GM18858 (cell line): ENCODE measurements around the gene CTSH.
"Not testable (repeated sequence)": the region's sequence is repeated elsewhere in the genome, so short reads cannot be mapped to it uniquely, and the experiment has no call there.

Experiments
- ATAC-seq: cut with Tn5 transposase; IDR thresholded peaks from one replicate; pipeline ENCODE4 v1.9.1; 2021; ENCODE audit not compliant: unreplicated experiment

CTSH gene

DNA sequence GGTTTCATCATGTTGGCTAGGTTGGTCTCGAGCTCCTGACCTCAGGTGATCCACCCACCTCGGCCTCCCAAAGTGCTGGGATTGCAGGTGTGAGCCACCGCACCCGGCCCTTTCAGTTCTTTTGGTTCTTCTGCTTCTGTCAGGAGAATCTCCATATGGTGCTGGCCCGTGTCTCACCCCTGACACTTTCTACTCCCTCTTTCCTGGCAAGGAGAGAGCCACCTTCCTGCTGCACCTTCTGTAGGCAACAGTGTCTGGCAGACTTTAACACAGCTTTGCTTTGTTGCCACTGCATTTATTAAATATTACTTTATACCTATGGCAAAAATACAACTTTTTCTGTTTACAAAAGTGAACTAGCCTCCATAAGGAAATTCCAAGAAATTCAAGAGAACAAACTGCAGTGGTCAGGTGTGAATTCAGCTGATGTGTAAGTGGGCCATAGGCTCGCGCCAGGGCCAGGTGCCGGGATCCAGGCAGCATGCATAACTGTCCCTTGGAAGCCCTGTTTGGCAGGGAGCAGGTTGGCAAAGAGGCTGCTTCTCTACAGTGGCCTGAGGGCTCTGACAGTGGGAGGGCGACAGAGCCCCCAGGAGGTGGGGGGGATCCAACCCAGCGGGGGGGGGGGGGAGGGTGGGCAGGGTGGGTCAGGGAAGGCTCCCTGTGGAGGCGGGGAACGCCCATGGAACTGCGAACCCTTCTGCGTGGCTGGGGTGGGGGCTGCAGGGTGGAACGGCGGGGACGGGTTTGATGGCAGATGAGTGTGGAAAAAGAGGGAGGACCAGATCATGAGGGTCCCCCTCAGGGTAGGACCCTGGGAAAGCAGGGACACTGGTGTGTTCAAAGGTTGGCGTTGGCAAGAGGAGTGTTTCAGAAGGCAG lies 21.1 kb downstream of the CTSH start:
- no peak for ATAC-seq

DNA sequence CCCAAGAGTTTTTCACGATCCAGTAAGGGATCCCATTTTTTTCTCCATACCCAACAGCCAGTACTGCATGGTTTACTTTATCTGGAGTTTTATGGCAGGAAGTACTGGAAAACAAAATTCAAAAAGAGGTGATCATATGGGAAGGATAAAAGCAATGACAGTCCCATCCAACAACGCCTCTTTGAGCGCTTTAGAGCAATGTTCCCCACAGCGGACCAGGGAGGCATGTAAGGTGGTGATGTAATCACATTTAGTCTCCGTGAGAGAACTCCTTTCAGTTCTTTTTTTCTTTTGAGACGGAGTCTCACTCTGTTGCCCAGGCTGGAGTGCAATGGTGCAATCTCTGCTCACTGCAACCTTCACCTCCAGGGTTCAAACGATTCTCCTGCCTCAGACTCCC lies 21.8 kb downstream of the CTSH start:
- no peak for ATAC-seq

DNA sequence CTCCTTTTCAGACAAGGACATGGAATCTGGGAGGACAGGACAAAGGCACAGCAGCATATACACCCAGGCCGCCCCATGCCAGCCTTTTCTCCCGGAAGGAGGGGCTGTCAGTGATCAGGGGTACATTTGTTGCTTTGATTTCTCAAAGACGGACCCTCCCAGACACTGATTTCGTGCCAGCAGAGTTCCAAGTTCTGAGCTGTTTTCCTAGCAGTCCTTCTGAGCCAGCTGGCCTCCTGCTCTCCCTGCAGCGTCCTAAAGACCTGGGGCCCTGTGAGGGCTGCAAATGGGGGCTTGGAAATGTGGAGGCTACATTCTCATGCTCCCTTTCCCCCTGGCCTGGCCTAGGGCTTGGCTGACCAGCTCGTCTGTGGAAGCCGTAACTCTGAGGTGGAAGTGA lies 22.3 kb downstream of the CTSH start:
- ATAC-seq: no peak

DNA sequence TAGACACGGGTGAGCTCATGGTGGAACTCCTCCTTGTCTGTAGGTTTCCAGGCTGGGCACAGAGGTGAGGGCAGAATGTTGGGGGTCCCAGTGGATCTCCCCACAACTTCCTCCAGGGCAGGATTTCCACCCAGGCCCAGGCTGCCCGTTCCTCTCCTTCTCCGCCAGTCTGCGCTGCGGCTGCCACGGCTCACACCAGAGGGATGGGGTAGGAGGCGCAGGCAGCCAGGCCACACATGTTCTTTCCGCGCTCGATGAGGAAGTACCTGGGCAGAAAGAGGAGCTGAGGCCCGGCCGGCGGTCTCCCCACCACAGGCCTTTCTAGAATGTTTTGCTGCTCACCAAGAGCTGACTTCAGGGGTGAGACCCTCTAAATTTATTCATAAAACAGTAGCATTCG lies 22.9 kb downstream of the CTSH start:
- no peak for ATAC-seq

DNA sequence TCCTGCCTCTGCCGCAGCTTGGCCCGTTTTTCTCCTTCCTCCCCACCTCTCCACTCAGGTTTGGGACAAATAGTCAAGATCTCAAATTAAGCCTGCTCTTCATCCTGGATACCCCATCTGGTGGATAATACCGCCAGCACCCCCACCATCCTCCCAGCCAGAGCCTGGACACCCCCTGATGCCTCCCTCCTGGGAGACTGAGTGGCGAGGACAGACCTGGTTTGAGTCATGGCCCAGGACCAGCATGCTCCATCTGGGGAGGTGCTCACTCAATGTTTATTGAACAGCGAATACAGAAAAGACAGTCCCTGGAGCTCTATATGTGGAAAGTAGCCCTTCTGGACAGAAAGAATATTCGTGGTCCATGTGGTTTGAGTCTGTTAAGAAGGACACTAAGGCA lies 23.3 kb downstream of the CTSH start:
- no peak for ATAC-seq

DNA sequence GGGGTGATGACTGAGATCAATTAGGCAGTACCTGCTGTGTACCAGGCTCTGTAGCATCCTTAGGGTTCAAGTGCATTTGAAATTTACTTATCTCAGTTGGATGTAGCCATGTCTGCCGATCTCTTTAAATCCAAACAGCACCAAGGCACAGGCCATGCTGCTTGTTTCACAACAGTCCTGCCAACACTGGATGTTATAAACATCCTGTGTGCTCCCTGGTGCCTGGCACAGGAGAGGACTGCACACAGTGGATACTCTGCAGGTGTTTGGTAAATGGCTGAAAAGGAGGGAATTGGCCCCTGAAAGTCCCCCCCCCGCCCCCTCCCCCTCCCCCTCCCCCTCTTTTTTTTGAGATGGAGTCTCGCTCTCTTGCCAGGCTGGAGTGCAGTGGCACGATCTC lies 27.0 kb downstream of the CTSH start:
- no peak for ATAC-seq

DNA sequence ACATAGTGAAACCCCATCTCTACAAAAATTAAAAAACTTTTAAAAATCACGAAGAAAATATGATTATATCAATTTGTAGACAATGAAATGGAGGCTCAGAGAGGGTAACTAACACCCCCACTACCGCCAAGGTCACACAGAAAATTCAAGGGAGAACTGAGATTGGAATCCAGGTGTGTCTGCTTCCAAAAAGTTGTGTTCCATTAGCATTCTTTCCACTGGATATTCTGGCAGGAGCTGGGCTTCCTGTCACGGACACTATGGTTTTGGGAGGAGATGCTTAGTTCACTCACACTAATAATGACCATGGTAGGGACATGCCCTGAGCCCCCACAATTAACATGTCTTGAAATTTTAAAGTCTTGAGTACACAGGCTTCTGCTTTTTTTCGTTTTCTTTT lies 28.8 kb downstream of the CTSH start:
- no peak for ATAC-seq

DNA sequence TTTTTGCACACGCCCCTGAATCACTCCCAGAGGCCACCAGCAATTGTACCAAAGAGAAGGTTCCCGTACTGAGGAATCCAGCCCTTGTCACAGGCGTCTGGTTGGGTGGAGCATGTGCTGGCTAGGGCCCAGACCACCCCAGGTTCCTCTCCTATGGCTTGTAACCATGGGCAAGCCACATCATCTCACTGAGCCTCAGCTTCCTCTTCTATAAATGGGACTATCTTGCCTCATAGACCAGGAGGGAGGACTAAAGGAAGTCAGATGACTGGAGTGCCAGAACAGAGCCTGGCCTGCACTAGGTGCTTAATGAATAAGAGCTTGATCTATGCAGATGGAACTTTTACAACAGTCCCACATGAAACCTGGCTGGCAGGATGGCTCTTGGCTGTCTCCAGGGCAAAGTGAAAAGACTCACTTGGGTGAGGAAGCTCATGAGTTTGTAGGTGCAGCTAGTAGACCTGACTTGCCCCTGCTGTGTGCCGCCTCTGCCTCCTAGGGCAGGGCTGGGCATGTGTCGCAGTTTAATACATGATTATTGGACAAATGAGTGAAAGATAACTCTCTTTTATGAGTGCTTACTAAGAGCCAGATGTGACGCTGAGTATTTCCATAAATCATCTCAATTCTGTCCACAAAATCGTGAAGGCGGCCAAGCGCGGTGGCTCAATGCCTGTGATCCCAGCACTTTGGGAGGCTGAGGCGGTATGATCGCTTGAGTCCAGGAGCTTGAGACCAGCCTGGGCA lies 29.3 kb downstream of the CTSH start:
- ATAC-seq: no peak

DNA sequence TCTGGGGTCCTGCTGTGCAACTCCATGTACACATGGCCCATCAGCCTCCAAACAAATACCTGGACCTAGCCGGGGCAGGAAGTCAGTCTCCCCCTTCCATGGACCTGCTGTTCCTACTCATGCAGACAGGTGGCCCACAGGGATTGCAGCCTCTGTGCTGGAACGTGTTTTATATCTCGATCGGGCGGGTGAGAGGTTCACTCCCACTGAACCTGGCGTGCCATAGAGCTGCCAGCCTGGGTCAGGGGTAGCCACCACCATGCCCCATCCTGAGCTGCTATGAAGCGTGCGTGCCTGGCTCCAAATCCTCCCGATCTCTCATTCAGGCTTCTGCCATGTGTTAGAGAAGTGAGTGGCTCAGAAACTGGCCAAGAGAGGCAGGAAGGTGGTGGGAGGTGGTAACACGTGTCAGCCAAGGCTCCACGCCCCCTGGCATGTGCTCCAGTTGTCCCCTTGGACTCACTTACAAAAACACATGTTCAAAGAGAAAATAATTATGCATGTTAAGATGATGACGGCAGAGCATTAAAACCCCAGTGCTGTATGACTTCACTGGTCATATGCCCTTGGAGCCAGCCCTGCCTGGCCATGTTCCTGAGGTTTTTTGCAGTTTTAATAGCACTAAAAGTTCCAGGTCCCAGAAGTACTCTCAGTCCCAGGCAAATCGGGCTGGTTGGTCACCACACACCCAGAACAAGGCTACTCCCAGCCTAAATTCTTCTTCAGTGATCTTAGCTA lies 30.6 kb downstream of the CTSH start:
- ATAC-seq: no peak

DNA sequence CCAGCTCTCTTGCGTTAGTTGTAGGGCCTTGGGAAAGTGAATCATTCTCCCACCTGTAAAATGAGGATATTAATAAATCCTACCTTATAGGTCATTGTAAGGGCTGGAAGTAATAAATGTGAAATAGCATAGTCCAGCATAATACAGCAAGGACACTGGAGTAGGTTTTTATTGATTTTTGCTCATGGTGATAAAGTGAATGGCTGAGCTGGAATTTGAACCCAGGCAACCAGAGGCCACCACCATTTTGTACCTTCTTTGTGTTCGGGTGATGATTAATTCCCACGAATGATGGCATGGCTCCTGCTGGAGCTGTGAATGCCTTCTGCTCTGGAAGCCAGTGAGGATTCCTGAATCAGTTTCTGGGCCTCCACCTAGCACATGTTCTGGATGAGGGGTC lies 31.8 kb downstream of the CTSH start:
- ATAC-seq: no peak

DNA sequence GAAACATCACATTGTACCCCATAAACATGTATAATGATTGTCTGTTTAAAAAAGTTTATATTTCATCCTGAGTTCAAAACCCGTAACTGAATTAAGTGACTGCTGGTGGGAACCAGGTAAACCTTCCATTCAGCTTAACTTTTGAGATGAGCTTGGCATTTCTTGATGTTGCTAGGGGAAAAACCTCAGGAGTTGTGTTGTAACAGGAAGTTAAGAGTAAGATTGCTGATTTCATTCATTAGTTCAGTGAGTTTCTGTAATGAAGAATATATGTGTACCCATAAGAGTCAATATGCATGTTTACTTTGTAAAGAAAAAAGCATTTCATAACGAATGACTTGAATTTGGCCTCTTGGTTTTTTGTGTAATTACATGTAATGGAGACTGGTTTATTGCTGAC lies 32.5 kb downstream of the CTSH start:
- ATAC-seq: no peak

DNA sequence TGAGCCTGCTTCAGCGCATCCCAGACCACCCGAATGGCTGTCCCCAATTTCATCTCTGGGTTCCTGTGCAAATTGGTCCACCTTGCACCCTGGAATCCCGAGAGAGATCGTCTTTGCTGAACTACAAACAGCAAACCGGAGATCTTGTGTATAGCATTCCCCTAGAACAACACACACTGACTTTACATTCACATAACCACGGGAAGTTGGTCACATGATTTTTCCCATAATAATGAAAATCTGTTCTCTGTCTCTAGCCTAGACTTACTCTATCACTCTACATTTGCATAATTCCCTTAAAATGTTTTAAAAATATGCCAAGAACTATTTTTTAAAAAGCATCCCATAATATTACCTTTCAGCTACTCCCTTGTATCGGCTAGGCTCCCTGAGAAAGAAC lies 34.6 kb downstream of the CTSH start:
- no peak for ATAC-seq

DNA sequence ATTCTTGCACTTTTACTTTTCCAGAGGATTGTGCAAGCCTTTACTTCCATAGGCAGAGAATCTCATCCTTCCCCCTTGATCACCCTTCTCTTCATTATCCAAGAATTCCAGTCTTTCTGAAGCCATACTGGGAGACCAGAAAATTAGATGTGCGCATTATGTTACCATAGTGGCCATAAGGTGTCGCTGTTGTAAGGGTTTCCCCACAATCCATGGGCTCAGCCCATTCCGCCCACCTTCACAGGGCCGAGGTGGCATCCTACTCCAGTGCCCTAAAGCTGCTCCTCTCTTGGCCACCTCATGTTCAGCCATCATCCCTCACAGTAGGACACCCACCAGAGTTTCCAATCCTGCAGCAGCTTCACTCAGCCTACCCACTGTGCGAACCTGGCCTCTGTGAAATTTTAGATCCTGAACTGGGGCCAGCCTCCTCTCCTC lies 35.0 kb downstream of the CTSH start:
- no peak for ATAC-seq

DNA sequence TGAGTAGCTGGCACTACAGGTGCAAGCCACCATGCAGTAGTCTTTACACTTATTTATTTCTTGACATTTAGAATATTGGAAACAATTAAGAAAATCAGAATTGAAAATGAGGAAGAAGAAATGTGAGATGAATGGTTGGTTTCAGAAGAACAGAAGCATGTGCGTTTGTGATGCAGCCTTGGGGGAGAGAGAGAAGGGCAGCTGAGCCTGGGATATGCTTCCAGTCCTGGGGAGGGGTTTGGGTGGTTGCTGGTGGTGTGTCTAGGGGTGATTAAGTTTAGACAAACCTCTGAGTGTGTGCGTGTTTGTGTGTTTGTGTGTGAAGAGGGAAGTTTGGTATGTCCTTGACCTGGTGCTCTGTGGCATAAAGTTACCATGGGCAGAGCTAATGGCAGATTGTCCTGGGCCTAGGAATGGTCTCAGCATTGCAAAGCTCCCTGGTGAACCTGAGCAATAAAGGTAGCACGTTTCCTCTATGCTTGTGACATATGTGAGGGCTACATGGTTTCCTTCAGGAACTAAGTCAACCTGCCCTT lies 35.6 kb downstream of the CTSH start:
- no peak for ATAC-seq

DNA sequence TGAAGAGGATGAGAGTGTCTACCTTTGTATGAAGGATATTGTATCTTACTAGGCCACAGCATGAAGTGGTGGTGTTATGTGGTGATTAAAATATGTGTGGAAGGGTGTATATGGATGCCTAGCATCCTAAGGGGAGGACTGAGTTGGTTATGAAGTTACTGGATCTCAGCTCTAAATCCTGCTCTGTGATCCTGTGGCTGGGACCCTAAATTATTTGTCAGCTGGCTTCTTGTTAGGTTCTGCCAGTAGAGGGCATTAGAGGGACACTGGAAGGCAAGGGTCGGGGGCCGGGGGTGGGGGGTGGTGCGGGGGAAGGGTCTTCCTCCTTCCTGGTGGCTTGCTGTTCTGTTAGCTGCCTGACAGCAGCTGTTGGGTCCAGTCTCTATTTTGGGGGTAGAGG lies 37.3 kb downstream of the CTSH start:
- ATAC-seq: no peak

DNA sequence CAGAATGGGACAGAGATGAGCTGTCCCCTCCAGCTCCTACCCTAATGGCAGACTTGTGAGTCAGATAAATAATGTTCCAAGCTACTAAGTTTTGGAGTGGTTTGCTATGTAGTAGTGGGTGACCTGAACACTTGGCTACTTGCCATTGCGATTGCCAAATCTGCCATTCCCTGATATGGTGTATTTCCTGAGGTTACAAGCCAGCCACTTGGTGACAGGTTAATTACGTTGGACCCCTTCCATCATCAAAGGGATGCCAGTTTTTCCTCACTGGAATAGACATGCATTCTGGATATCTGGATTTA lies 38.6 kb downstream of the CTSH start:
- no peak for ATAC-seq

DNA sequence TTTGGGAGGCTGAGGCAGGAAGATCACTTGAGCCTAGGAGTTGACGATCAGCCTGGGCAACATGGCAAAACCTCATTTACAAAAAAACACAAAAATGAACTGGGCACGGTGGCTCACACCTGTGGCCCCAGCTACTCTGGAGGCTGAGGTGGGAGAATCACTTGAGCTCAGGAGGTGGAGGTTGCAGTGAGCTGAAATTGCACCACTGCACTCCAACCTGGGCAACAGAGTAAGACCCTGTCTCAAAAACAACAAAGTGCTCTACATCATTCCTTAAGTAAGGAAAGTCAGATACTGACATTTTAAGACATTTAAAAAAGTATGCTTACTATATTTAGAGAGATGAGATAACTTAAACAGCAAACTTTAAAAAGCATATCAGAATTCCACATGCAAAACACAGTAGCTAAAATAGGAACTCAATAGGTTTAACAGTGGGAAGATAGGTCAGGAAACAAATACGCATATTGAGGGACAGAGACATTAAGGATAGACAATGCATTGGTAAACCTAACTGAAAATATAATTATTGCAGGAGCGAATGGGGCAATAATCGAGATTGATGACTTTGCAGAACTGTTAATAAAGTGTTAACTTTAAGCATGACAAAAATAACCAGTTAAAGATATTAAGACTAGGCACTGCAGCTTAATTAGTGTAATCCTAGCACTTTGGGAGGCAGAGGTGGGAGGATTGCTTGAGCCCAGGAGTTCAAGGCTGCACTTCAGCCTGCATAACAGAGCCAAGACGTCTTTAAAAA lies 40.1 kb downstream of the CTSH start:
- ATAC-seq: no peak

DNA sequence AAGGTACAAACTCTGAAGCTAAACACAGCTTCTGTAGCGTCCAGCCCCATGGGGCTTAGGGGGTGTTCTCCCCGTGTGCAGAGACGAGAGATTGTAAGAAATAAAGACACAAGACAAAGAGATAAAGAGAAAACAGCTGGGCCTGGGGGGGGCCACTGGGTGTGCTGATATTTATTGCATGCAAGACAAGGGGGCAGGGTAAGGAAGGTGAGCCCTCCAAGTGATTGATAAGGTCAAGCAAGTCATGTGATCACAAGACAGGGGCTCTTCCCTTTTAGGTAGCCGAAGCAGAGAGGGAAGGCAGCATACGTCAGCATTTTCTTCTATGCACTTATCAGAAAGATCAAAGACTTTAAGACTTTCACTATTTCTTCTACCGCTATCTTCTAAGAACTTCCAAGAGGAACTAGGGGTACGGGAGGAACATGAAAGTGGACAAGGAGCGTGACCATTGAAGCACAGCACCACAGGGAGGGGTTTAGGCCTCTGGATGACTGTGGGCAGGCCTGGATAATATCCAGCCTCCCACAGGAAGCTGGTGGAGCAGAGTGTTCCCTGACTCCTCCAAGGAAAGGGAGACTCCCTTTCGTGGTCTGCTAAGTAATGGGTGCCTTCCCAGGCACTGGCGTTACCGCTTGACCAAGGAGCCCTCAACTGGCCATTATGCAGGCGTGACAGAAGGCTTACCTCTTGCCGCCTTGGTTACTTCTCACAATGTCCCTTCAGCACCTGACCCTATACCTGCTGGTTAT lies 42.4 kb downstream of the CTSH start:
- not testable (repeated sequence) for ATAC-seq

DNA sequence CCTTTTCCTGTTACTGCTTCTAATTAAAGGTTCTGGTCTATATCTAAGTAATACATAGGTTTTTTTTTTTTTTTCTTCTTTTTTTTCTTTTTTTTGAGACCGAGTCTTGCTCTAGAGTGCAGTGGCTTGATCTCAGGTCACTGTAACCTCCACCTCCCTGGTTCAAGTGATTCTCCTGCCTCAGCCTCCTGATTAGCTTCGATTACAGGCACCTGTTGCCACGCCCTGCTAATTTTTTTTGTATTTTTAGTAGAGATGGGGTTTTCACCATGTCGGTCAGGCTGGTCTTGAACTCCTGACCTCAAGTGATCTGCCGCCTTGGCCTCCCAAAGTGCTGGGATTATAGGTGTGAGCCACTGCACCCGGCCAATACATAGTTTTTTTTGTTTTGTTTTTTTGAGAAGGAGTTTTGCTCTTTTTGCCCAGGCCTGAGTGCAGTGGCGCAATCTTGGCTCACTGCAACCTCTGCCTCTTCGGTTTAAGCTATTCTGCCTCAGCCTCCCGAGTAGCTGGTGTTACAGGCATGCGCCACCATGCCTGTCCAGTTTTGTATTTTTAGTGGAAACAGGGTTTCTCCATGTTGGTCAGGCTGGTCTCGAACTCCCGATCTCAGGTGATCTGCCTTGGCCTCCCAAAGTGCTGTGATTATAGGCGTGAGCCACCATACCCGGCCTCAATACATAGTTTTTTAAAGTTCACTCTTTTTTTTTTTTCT lies 43.9 kb downstream of the CTSH start:
- not testable (repeated sequence) for ATAC-seq

DNA sequence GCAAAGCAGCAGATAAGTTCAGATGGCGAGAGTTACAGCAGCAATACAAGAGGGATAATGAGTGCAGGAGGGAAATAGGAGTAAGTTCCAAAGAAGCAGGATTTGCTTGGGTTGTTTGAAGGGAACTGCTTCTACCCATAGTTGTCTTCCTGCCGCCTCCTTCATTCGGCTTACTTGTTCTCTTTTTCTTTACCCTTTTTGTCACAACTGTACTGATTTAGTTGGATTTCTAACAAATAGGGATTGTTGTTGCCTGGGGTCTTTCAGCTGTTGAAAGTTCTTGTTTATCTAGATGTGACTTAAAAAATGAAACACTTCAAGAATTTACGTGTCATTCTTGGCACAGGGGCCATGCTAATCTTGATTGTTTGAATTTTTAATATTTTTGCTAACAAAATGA lies 46.3 kb downstream of the CTSH start:
- ATAC-seq: no peak
